Stomach (tissue), 4 donors: ENCODE measurements around the gene IGSF21.

Source experiments
- CTCF ChIP-seq, 7 experiments: fragments of 450-650 bp in 4 of 7; fragments of 200-600 bp in 3 of 7; sonication (generic) in 3 of 7; IDR thresholded peaks; one replicate each; pipeline ENCODE4 v1.5.1; 2016 to 2019; ENCODE audit warnings: antibody characterized with exemption in 7 of 7, control low read depth in 2 of 7, mild to moderate bottlenecking in 1 of 7
- EP300 ChIP-seq: sonication (generic); formaldehyde crosslinking; IDR thresholded peaks from one replicate; pipeline ENCODE4 v1.6.1; 2017; ENCODE audit warnings: antibody characterized with exemption
- POLR2A ChIP-seq, 4 donors: fragments of 450-650 bp; IDR thresholded peaks; one replicate each; pipeline ENCODE4 v1.6.1; 2016; ENCODE audit warnings: antibody characterized with exemption in 4 of 4, control low read depth in 2 of 4, mild to moderate bottlenecking in 1 of 4, moderate library complexity in 1 of 4
- POLR2AphosphoS5 ChIP-seq, 3 donors: sonication (generic); formaldehyde crosslinking; IDR thresholded peaks; one replicate each; pipeline ENCODE4 v1.6.1; 2016; ENCODE audit warnings: antibody characterized with exemption in 3 of 3

- TF ChIP-seq CTCF (IDR thresholded peaks at IDR 0.05) (no peak), POLR2A (IDR thresholded peaks at IDR 0.05) (no peak), POLR2AphosphoS5 (IDR thresholded peaks at IDR 0.05) (no peak), EP300 (no peak)
Observed at GRCh38 chr1:18342744-18343143, 235.1 kb downstream of the IGSF21 start.
